HS-27A (cell line): ENCODE results near the gene SKOR1.
A peak's percentile ranks its signal among the peaks of the same experiment; 100 is the strongest.

Experiments used
- DNase-seq: peaks from one replicate; pipeline ENCODE4 v3.0.0-alpha.2; 2012; ENCODE audit warnings: low read depth, missing footprints

The SKOR1 gene

GRCh38 chr15:67853454-67853853 is 28.1 kb downstream of the SKOR1 start:
- no peak for DNase-seq

- no peak for DNase-seq
Observed at GRCh38 chr15:67854358-67854757, 29.0 kb downstream of the SKOR1 start.

GRCh38 chr15:67855842-67856241 is 30.5 kb downstream of the SKOR1 start:
- no peak for DNase-seq

GRCh38 chr15:67857220-67857619 is 31.9 kb downstream of the SKOR1 start:
- no peak for DNase-seq

GRCh38 chr15:67859331-67859946 is 34.1 kb downstream of the SKOR1 start:
- DNase-seq: no peak

GRCh38 chr15:67861983-67862382 is 36.7 kb downstream of the SKOR1 start:
- no peak for DNase-seq

- DNase-seq: no peak
Observed at GRCh38 chr15:67862750-67863441, 37.6 kb downstream of the SKOR1 start.

- DNase-seq: peak; percentile 63
Observed at GRCh38 chr15:67863442-67863987, 38.2 kb downstream of the SKOR1 start.

- DNase-seq: no peak
Observed at GRCh38 chr15:67865331-67865730, 40.0 kb downstream of the SKOR1 start.

- DNase-seq: no peak
Observed at GRCh38 chr15:67865766-67866165, 40.5 kb downstream of the SKOR1 start.

GRCh38 chr15:67869701-67870100 is 44.4 kb downstream of the SKOR1 start:
- DNase-seq: no peak

- DNase-seq: no peak
Observed at GRCh38 chr15:67870868-67871408, 45.6 kb downstream of the SKOR1 start.

GRCh38 chr15:67873777-67874176 is 48.5 kb downstream of the SKOR1 start:
- no peak for DNase-seq

- DNase-seq: no peak
Observed at GRCh38 chr15:67878712-67879206, 53.5 kb downstream of the SKOR1 start.

- no peak for DNase-seq
Observed at GRCh38 chr15:67879440-67880129, 54.3 kb downstream of the SKOR1 start.

GRCh38 chr15:67880651-67881182 is 55.4 kb downstream of the SKOR1 start:
- no peak for DNase-seq

- DNase-seq: no peak
Observed at GRCh38 chr15:67882487-67883233, 57.4 kb downstream of the SKOR1 start.

- DNase-seq: no peak
Observed at GRCh38 chr15:67883234-67883773, 58.0 kb downstream of the SKOR1 start.

GRCh38 chr15:67884009-67884408 is 58.7 kb downstream of the SKOR1 start:
- no peak for DNase-seq
